Caco-2 (cell line): Measurements from ENCODE around the gene SLC5A3. TPM values are rescaled to one million over a fixed set of nuclear protein-coding genes. Genes with fewer than 3 reads are reported as not detected.
A peak's percentile ranks its signal among the peaks of the same experiment; 100 is the strongest.

ENCODE experiments used
- BruUV-seq: library from RNA; stranded (reverse); fragments of 400-500 nt; replicated peaks from 2 replicates; lab custom pipeline; 2021; lab: Mats Ljungman, UMichigan
- CTCF ChIA-PET: fragments of 300-600 bp; sonication (Branson Sonifier 250); formaldehyde crosslinking; loops from one replicate; lab custom pipeline; 2022; ENCODE audit warnings: antibody characterized with exemption; lab: Charles Lee
- POLR2A ChIA-PET: fragments of 300-600 bp; sonication (Branson Sonifier 250); formaldehyde crosslinking; loops from one replicate; lab custom pipeline; 2022; ENCODE audit warnings: antibody characterized with exemption; lab: Charles Lee
- DNase-seq, 2 experiments: peaks; one replicate each; pipeline versions ENCODE4 v3.0.0 to v3.0.0-alpha.2; 2020 to 2022
- H3K27me3 ChIP-seq: replicated peaks from 2 replicates; pipeline ENCODE4 v1.6.0; 2011; ENCODE audit warnings: low read length; ENCODE audit not compliant: control insufficient read depth, insufficient read depth
- H3K36me3 ChIP-seq: 2 replicates; pipeline ENCODE4 v1.5.1; 2011; ENCODE audit warnings: low read length; ENCODE audit not compliant: control insufficient read depth, insufficient read depth
- H3K4me1 ChIP-seq: fragments of 250-450 bp; sonication (Bioruptor Pico); 2 replicates; pipeline ENCODE4 v1.5.1; 2020; ENCODE audit warnings: mild to moderate bottlenecking
- H3K4me3 ChIP-seq: 2 replicates; pipeline ENCODE4 v1.5.1; 2011; ENCODE audit warnings: low read depth, mild to moderate bottlenecking, control low read depth, low read length
- H3K9me3 ChIP-seq: fragments of 250-450 bp; sonication (Bioruptor Pico); 2 replicates; pipeline ENCODE4 v1.5.1; 2020; ENCODE audit warnings: mild to moderate bottlenecking, moderate library complexity
- H3K27ac Mint-ChIP-seq: one replicate; pipeline ENCODE4 v1.8.0; 2022; ENCODE audit warnings: mixed read lengths; ENCODE audit not compliant: unreplicated experiment
- H3K27me3 Mint-ChIP-seq: one replicate; pipeline ENCODE4 v1.8.0; 2022; ENCODE audit warnings: mixed read lengths; ENCODE audit not compliant: insufficient read depth, unreplicated experiment
- H3K36me3 Mint-ChIP-seq: one replicate; pipeline ENCODE4 v1.8.0; 2022; ENCODE audit warnings: mild to moderate bottlenecking, mixed read lengths; ENCODE audit not compliant: insufficient read depth, unreplicated experiment
- H3K4me1 Mint-ChIP-seq: one replicate; pipeline ENCODE4 v1.8.0; 2022; ENCODE audit warnings: low read depth, mixed read lengths; ENCODE audit not compliant: unreplicated experiment
- H3K4me3 Mint-ChIP-seq: one replicate; pipeline ENCODE4 v1.8.0; 2022; ENCODE audit warnings: mild to moderate bottlenecking, moderate library complexity, mixed read lengths; ENCODE audit not compliant: unreplicated experiment
- H3K9me3 Mint-ChIP-seq: one replicate; pipeline ENCODE4 v1.8.0; 2022; ENCODE audit warnings: mixed read lengths; ENCODE audit not compliant: unreplicated experiment
- intact Hi-C: fragments of 100-400 bp; cut with micrococcal nuclease; formaldehyde crosslinking; loops from one replicate; pipeline ENCODE4 v1.10.0; 2022; ENCODE audit not compliant: unreplicated experiment
- total RNA-seq: library from RNA; stranded (reverse); gene quantifications from 2 replicates; pipeline ENCODE4 v1.2.3, GENCODE V29; 2022
- TF ChIP-seq, protein P1 (sequence below), 2 experiments: fragments of 200-600 bp in 1 of 2; IDR thresholded peaks; 1 replicate in 1 of 2; 2 replicates in 1 of 2; pipeline versions ENCODE4 v1.5.1 to v1.8.0; 2011 to 2022; ENCODE audit warnings: antibody characterized with exemption in 1 of 2, control low read depth in 1 of 2, inconsistent platforms in 1 of 2, low read depth in 1 of 2, low read length in 1 of 2, mild to moderate bottlenecking in 1 of 2, moderate library complexity in 1 of 2; ENCODE audit not compliant: insufficient read depth in 1 of 2, severe bottlenecking in 1 of 2, unreplicated experiment in 1 of 2

Gene SLC5A3
- total RNA-seq, 1 experiment from 2014 or later: 19.1 TPM

DNA sequence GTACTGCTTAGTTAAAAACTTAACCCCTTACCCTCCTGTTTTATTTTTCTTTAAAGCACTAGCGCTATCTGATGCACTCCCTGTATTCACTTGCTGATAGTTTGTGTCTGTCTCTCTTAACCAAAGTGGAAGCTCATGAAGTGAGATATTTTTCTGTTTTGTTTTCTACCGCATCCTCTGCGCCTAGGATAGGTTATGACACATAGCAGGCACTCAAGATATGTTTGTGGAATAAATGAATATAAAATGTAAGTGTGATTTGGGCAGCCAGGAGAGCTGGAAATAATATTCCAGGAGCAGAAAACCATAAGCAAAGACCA, 49.0 kb upstream of the SLC5A3 start:
- no TSS peak for BruUV-seq
- H3K36me3 Mint-ChIP-seq: no peaks in the 10 kb centered on the region
- ChIA-PET POLR2A (no interaction called here), CTCF (no interaction called here)
- Histone ChIP-seq H3K9me3 (peaks cover 7% of the 10 kb centered on the region; the same call in 1 of the 2 replicates), H3K36me3 (no peaks in the 10 kb centered on the region), H3K4me3 (no peak overlapping the region), H3K4me1 (peaks cover 37% of the 10 kb centered on the region), H3K27me3 (no peaks in the 10 kb centered on the region)
- peaks cover 5% of the 10 kb centered on the region for H3K4me1 Mint-ChIP-seq
- intact Hi-C loops: loop anchor here (5.0 kb wide), 1 partner anchor 57 kb away; no protein-coding TSS in a partner anchor
- H3K4me3 Mint-ChIP-seq: no peak overlapping the region
- no peaks in the 10 kb centered on the region for H3K27me3 Mint-ChIP-seq
- TF ChIP-seq, protein P1, sequence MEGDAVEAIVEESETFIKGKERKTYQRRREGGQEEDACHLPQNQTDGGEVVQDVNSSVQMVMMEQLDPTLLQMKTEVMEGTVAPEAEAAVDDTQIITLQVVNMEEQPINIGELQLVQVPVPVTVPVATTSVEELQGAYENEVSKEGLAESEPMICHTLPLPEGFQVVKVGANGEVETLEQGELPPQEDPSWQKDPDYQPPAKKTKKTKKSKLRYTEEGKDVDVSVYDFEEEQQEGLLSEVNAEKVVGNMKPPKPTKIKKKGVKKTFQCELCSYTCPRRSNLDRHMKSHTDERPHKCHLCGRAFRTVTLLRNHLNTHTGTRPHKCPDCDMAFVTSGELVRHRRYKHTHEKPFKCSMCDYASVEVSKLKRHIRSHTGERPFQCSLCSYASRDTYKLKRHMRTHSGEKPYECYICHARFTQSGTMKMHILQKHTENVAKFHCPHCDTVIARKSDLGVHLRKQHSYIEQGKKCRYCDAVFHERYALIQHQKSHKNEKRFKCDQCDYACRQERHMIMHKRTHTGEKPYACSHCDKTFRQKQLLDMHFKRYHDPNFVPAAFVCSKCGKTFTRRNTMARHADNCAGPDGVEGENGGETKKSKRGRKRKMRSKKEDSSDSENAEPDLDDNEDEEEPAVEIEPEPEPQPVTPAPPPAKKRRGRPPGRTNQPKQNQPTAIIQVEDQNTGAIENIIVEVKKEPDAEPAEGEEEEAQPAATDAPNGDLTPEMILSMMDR (IDR thresholded peaks at IDR 0.05; ENCODE audit: insufficient read depth in 1 of 2, low read depth in 1 of 2, low read length in 1 of 2, severe bottlenecking in 1 of 2, unreplicated experiment in 1 of 2): no peak
- H3K9me3 Mint-ChIP-seq: peaks cover 12% of the 10 kb centered on the region
- no peak overlapping the region for H3K27ac Mint-ChIP-seq
- no peak for DNase-seq

GRCh38 chr21:34027721-34028461, 45.5 kb upstream of the SLC5A3 start:
- peaks cover 7% of the 10 kb centered on the region; the same call in 1 of the 2 replicates for H3K9me3 ChIP-seq
- no peaks in the 10 kb centered on the region for H3K36me3 ChIP-seq
- BruUV-seq: no TSS peak
- Mint-ChIP-seq H3K4me1 (peaks cover 9% of the 10 kb centered on the region), H3K4me3 (no peak overlapping the region), H3K36me3 (no peaks in the 10 kb centered on the region), H3K27ac (no peak overlapping the region), H3K9me3 (peaks cover 12% of the 10 kb centered on the region), H3K27me3 (no peaks in the 10 kb centered on the region)
- no peak overlapping the region for H3K4me3 ChIP-seq
- TF ChIP-seq, protein P1 (IDR thresholded peaks at IDR 0.05; ENCODE audit: insufficient read depth in 1 of 2, low read depth in 1 of 2, low read length in 1 of 2, severe bottlenecking in 1 of 2, unreplicated experiment in 1 of 2): no peak
- DNase-seq: no peak
- H3K27me3 ChIP-seq: no peaks in the 10 kb centered on the region
- peaks cover 18% of the 10 kb centered on the region for H3K4me1 ChIP-seq
- POLR2A ChIA-PET: no interaction called here
- CTCF ChIA-PET: no interaction called here
- intact Hi-C loops: no loop called here

DNA sequence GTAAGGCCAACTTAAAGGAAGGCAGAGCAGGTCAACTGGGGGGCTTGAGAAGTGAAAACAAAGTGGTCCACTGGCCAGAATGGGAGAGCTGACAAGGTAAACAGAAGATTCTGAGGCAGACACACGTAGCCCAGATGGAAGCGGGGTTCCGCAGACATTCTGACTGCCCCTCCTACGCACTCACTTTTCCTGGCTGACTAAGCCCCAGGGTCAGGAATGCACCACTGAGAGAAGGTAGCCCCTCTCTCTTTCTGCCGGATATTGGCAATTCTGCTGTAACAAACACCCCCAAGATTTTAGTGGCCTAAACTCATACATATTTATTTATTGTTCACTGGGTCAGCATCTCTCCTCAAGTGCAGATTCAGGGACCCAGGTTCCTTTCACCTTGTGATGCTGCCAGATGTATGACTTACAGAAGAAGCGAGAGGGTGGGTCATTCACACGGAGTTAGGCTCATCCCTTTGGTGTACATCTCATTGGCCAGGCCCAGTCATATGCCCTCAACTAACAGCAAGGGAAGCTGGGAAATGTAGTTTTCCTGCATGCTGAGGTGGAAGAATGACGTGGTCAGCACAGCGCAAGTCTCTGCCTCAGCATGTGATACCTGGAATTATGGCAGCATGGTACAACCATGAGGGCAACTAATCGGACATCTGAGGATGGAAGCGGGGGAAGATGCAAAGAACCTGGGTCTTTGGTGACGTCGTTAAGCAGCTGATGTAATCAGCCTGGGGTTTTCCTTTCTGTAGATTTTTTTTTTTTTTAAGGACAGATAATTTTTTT, 43.4 kb upstream of the SLC5A3 start:
- peak overlapping the region; percentile 47 for H3K4me3 Mint-ChIP-seq
- peaks cover 14% of the 10 kb centered on the region for H3K4me1 Mint-ChIP-seq
- Histone ChIP-seq H3K4me3 (no peak overlapping the region), H3K36me3 (no peaks in the 10 kb centered on the region), H3K9me3 (peaks cover 7% of the 10 kb centered on the region; the same call in 1 of the 2 replicates), H3K4me1 (no peaks in the 10 kb centered on the region; the same call in 1 of the 2 replicates), H3K27me3 (no peaks in the 10 kb centered on the region)
- no peaks in the 10 kb centered on the region for H3K36me3 Mint-ChIP-seq
- no peaks in the 10 kb centered on the region for H3K27me3 Mint-ChIP-seq
- ChIA-PET CTCF (no interaction called here), POLR2A (no interaction called here)
- intact Hi-C loops: no loop called here
- peak; percentile 56 to 62 for DNase-seq
- BruUV-seq: no TSS peak
- H3K27ac Mint-ChIP-seq: peak overlapping the region; percentile 62
- TF ChIP-seq, protein P1 (IDR thresholded peaks at IDR 0.05; ENCODE audit: insufficient read depth in 1 of 2, low read depth in 1 of 2, low read length in 1 of 2, severe bottlenecking in 1 of 2, unreplicated experiment in 1 of 2): no peak
- peaks cover 12% of the 10 kb centered on the region for H3K9me3 Mint-ChIP-seq
